ENCODE results near the gene KIF19.

KIF19 gene

GRCh38 chr17:74298778-74299177 is 27.2 kb upstream of the KIF19 start:
- no peak overlapping the region for H3K27ac ChIP-seq
- H3K4me3 ChIP-seq (ENCODE audit: low read depth in 1 of 2, low read length in 1 of 2) = no peak overlapping the region
- no peaks in the 10 kb centered on the region for H3K9me3 ChIP-seq
- no peaks in the 10 kb centered on the region for H3K4me1 ChIP-seq (ENCODE audit: control insufficient read depth in 1 of 2, insufficient read depth in 1 of 2, low read depth in 1 of 2, low read length in 1 of 2)
- TF ChIP-seq CTCF (IDR thresholded peaks at IDR 0.05) = no peak
- no peaks in the 10 kb centered on the region for H3K36me3 ChIP-seq
- peaks cover 17% of the 10 kb centered on the region for H3K27me3 ChIP-seq

GRCh38 chr17:74299226-74300009 is 26.6 kb upstream of the KIF19 start:
- Histone ChIP-seq H3K27me3 (peaks cover 17% of the 10 kb centered on the region), H3K36me3 (no peaks in the 10 kb centered on the region), H3K27ac (no peak overlapping the region), H3K4me1 (ENCODE audit: control insufficient read depth in 1 of 2, insufficient read depth in 1 of 2, low read depth in 1 of 2, low read length in 1 of 2) (no peaks in the 10 kb centered on the region), H3K9me3 (peaks cover 3% of the 10 kb centered on the region), H3K4me3 (ENCODE audit: low read depth in 1 of 2, low read length in 1 of 2) (no peak overlapping the region)
- TF ChIP-seq CTCF (IDR thresholded peaks at IDR 0.05) = no peak

GRCh38 chr17:74303305-74303704 is 22.7 kb upstream of the KIF19 start:
- no peaks in the 10 kb centered on the region for H3K36me3 ChIP-seq
- TF ChIP-seq CTCF (IDR thresholded peaks at IDR 0.05) = no peak
- H3K27ac ChIP-seq = no peak overlapping the region
- peaks cover 18% of the 10 kb centered on the region for H3K9me3 ChIP-seq
- H3K4me3 ChIP-seq (ENCODE audit: low read depth in 1 of 2, low read length in 1 of 2) = no peak overlapping the region
- peaks cover 13% of the 10 kb centered on the region for H3K27me3 ChIP-seq
- H3K4me1 ChIP-seq (ENCODE audit: control insufficient read depth in 1 of 2, insufficient read depth in 1 of 2, low read depth in 1 of 2, low read length in 1 of 2) = no peaks in the 10 kb centered on the region

GRCh38 chr17:74304184-74304583 is 21.8 kb upstream of the KIF19 start:
- H3K27me3 ChIP-seq = peaks cover 22% of the 10 kb centered on the region

GRCh38 chr17:74305865-74306654 is 20.0 kb upstream of the KIF19 start:
- TF ChIP-seq CTCF (IDR thresholded peaks at IDR 0.05) = no peak
- peaks cover 18% of the 10 kb centered on the region for H3K9me3 ChIP-seq
- peaks cover 32% of the 10 kb centered on the region for H3K27me3 ChIP-seq
- no peak overlapping the region for H3K4me3 ChIP-seq (ENCODE audit: low read depth in 1 of 2, low read length in 1 of 2)
- no peak overlapping the region for H3K27ac ChIP-seq
- H3K36me3 ChIP-seq = no peaks in the 10 kb centered on the region
- H3K4me1 ChIP-seq (ENCODE audit: control insufficient read depth in 1 of 2, insufficient read depth in 1 of 2, low read depth in 1 of 2, low read length in 1 of 2) = no peaks in the 10 kb centered on the region

More at GRCh38 chr17:74304184-74304583, 21.8 kb upstream of the KIF19 start:
- Histone ChIP-seq H3K9me3 (peaks cover 18% of the 10 kb centered on the region), H3K27ac (no peak overlapping the region), H3K4me3 (ENCODE audit: low read depth in 1 of 2, low read length in 1 of 2) (no peak overlapping the region), H3K4me1 (ENCODE audit: control insufficient read depth in 1 of 2, insufficient read depth in 1 of 2, low read depth in 1 of 2, low read length in 1 of 2) (no peaks in the 10 kb centered on the region), H3K36me3 (no peaks in the 10 kb centered on the region)
- TF ChIP-seq CTCF (IDR thresholded peaks at IDR 0.05) = no peak

All from neutrophil (primary cell).